ACC112 (cell line): ENCODE measurements around the gene SFRP4.

Source experiments
- H2AFZ ChIP-seq: fragments of 200-600 bp; sonication (generic); one replicate; pipeline ENCODE4 v1.6.0; 2017; ENCODE audit warnings: antibody characterized with exemption, low read length; ENCODE audit not compliant: unreplicated experiment
- H3K27ac ChIP-seq: fragments of 200-600 bp; sonication (generic); 2 replicates; pipeline ENCODE4 v1.5.1; 2014; ENCODE audit warnings: low read depth, mild to moderate bottlenecking, antibody characterized with exemption, low read length, moderate library complexity
- H3K27me3 ChIP-seq: fragments of 200-600 bp; sonication (generic); 2 replicates; pipeline ENCODE4 v1.6.1; 2014; ENCODE audit warnings: mild to moderate bottlenecking, antibody characterized with exemption, low read length, moderate library complexity, mixed read lengths; ENCODE audit not compliant: insufficient read depth
- H3K36me3 ChIP-seq: fragments of 200-600 bp; sonication (generic); 2 replicates; pipeline ENCODE4 v1.6.1; 2016; ENCODE audit warnings: mild to moderate bottlenecking, antibody characterized with exemption, low read length, moderate library complexity, mixed read lengths; ENCODE audit not compliant: insufficient read depth
- H3K4me1 ChIP-seq: fragments of 200-600 bp; sonication (generic); one replicate; pipeline ENCODE4 v1.6.1; 2016; ENCODE audit warnings: low read length, mixed read lengths; ENCODE audit not compliant: insufficient read depth, unreplicated experiment, control insufficient read depth
- H3K4me3 ChIP-seq: fragments of 200-600 bp; sonication (generic); 2 replicates; pipeline ENCODE4 v1.5.1; 2014; ENCODE audit warnings: mild to moderate bottlenecking, low read depth, low read length
- H3K79me2 ChIP-seq: fragments of 200-600 bp; sonication (generic); one replicate; pipeline ENCODE4 v1.6.0; 2016; ENCODE audit warnings: low read length; ENCODE audit not compliant: control insufficient read depth, unreplicated experiment, insufficient read depth

SFRP4 gene

GRCh38 chr7:37945336-37945735 is 28.7 kb upstream of the SFRP4 start:
- Histone ChIP-seq H3K27me3 (no peaks in the 10 kb centered on the region), H3K36me3 (peaks cover 3% of the 10 kb centered on the region; the same call in 1 of the 2 replicates), H2AFZ (no peak overlapping the region), H3K79me2 (peaks cover 38% of the 10 kb centered on the region), H3K27ac (peak overlapping the region; percentile 38; the same call in 1 of the 2 replicates), H3K4me3 (no peak overlapping the region), H3K4me1 (peaks cover 37% of the 10 kb centered on the region)

GRCh38 chr7:37944737-37945054 is 28.1 kb upstream of the SFRP4 start:
- no peak overlapping the region for H2AFZ ChIP-seq
- H3K4me3 ChIP-seq: no peak overlapping the region
- no peaks in the 10 kb centered on the region for H3K36me3 ChIP-seq
- H3K4me1 ChIP-seq: peaks cover 37% of the 10 kb centered on the region
- H3K27ac ChIP-seq: peak overlapping the region; percentile 38; the same call in 1 of the 2 replicates
- H3K27me3 ChIP-seq: no peaks in the 10 kb centered on the region
- H3K79me2 ChIP-seq: peaks cover 42% of the 10 kb centered on the region

- Histone ChIP-seq H3K4me3 (no peak overlapping the region), H3K27me3 (no peaks in the 10 kb centered on the region), H3K27ac (peak overlapping the region; percentile 80; the same call in 1 of the 2 replicates), H3K79me2 (peaks cover 42% of the 10 kb centered on the region), H3K36me3 (no peaks in the 10 kb centered on the region), H3K4me1 (peaks cover 37% of the 10 kb centered on the region), H2AFZ (no peak overlapping the region)
These were observed 27.5 kb upstream of the SFRP4 start for GRCh38 chr7:37943905-37944736.

GRCh38 chr7:37942934-37943610 is 26.5 kb upstream of the SFRP4 start:
- Histone ChIP-seq H3K27me3 (no peaks in the 10 kb centered on the region), H3K79me2 (peaks cover 44% of the 10 kb centered on the region), H3K36me3 (no peaks in the 10 kb centered on the region), H3K4me1 (peaks cover 37% of the 10 kb centered on the region), H3K4me3 (peak overlapping the region; percentile 20; the same call in 1 of the 2 replicates), H3K27ac (peak overlapping the region; percentile 80), H2AFZ (peak overlapping the region; percentile 28)

GRCh38 chr7:37933018-37933566 is 16.5 kb upstream of the SFRP4 start:
- no peak overlapping the region for H3K4me3 ChIP-seq
- H3K27ac ChIP-seq: no peak overlapping the region
- no peaks in the 10 kb centered on the region for H3K27me3 ChIP-seq
- H3K79me2 ChIP-seq: peaks cover 31% of the 10 kb centered on the region
- H2AFZ ChIP-seq: no peak overlapping the region
- H3K36me3 ChIP-seq: peaks cover 5% of the 10 kb centered on the region
- peaks cover 8% of the 10 kb centered on the region for H3K4me1 ChIP-seq

GRCh38 chr7:37932543-37932942 is 15.9 kb upstream of the SFRP4 start:
- Histone ChIP-seq H3K36me3 (peaks cover 5% of the 10 kb centered on the region), H2AFZ (no peak overlapping the region), H3K27ac (no peak overlapping the region), H3K79me2 (peaks cover 31% of the 10 kb centered on the region), H3K27me3 (no peaks in the 10 kb centered on the region), H3K4me3 (no peak overlapping the region), H3K4me1 (peaks cover 13% of the 10 kb centered on the region)

- no peak overlapping the region for H3K27ac ChIP-seq
- H3K79me2 ChIP-seq: peaks cover 35% of the 10 kb centered on the region
- no peak overlapping the region for H3K4me3 ChIP-seq
- H2AFZ ChIP-seq: no peak overlapping the region
- H3K4me1 ChIP-seq: peaks cover 15% of the 10 kb centered on the region
- H3K27me3 ChIP-seq: no peaks in the 10 kb centered on the region
- H3K36me3 ChIP-seq: peaks cover 6% of the 10 kb centered on the region
These were observed 13.8 kb upstream of the SFRP4 start for GRCh38 chr7:37930226-37930948.

- H3K36me3 ChIP-seq: peaks cover 20% of the 10 kb centered on the region
- H2AFZ ChIP-seq: no peak overlapping the region
- peaks cover 15% of the 10 kb centered on the region for H3K4me1 ChIP-seq
- no peaks in the 10 kb centered on the region for H3K27me3 ChIP-seq
- H3K27ac ChIP-seq: no peak overlapping the region
- H3K4me3 ChIP-seq: no peak overlapping the region
- H3K79me2 ChIP-seq: peaks cover 50% of the 10 kb centered on the region
These were observed 12.3 kb upstream of the SFRP4 start for GRCh38 chr7:37928878-37929277.

GRCh38 chr7:37927773-37928444 is 11.3 kb upstream of the SFRP4 start:
- no peaks in the 10 kb centered on the region for H3K27me3 ChIP-seq
- H3K4me3 ChIP-seq: no peak overlapping the region
- peaks cover 22% of the 10 kb centered on the region for H3K36me3 ChIP-seq
- H2AFZ ChIP-seq: no peak overlapping the region
- H3K27ac ChIP-seq: peak overlapping the region; percentile 24
- H3K79me2 ChIP-seq: peaks cover 49% of the 10 kb centered on the region
- peaks cover 15% of the 10 kb centered on the region for H3K4me1 ChIP-seq

GRCh38 chr7:37925620-37926019 is 9.0 kb upstream of the SFRP4 start:
- Histone ChIP-seq H2AFZ (no peak overlapping the region), H3K27me3 (no peaks in the 10 kb centered on the region), H3K4me3 (no peak overlapping the region), H3K4me1 (peaks cover 21% of the 10 kb centered on the region), H3K36me3 (peaks cover 22% of the 10 kb centered on the region), H3K79me2 (peaks cover 62% of the 10 kb centered on the region), H3K27ac (no peak overlapping the region)
